DND-41 (cell line): ENCODE results near the gene MCCC2.

ENCODE experiments used
- ATAC-seq: fragments of 200-7000 bp; cut with Tn5 transposase; 3 replicates; pipeline ENCODE4 v1.9.1; 2021; ENCODE audit warnings: low read depth; ENCODE audit not compliant: insufficient read depth
- DNase-seq: peaks from one replicate; pipeline ENCODE4 v3.0.0-alpha.2; 2020
- H2AFZ ChIP-seq: 2 replicates; pipeline ENCODE4 v1.6.0; 2012; ENCODE audit warnings: low read depth, low read length
- H3K27ac ChIP-seq: 2 replicates; pipeline ENCODE4 v1.5.1; 2012; ENCODE audit warnings: low read length, inconsistent platforms
- H3K27me3 ChIP-seq: fragments of 200-600 bp; sonication (generic); 2 replicates; pipeline ENCODE4 v1.6.0; 2012; ENCODE audit warnings: low read length, mild to moderate bottlenecking, inconsistent platforms; ENCODE audit not compliant: insufficient read depth, poor library complexity
- H3K36me3 ChIP-seq: 2 replicates; pipeline ENCODE4 v1.5.1; 2012; ENCODE audit warnings: low read length, inconsistent platforms; ENCODE audit not compliant: insufficient read depth
- H3K4me1 ChIP-seq: 2 replicates; pipeline ENCODE4 v1.5.1; 2012; ENCODE audit warnings: mild to moderate bottlenecking, low read length; ENCODE audit not compliant: insufficient read depth
- H3K4me2 ChIP-seq: 2 replicates; pipeline ENCODE4 v1.6.0; 2012; ENCODE audit warnings: mild to moderate bottlenecking, moderate library complexity, low read length, inconsistent platforms; ENCODE audit not compliant: insufficient read depth
- H3K4me3 ChIP-seq, 2 experiments: fragments of 200-600 bp in 1 of 2; shearing (Covaris generic) in 1 of 2; 2 replicates each; pipeline ENCODE4 v1.5.1; 2012 to 2016; ENCODE audit warnings: inconsistent platforms in 2 of 2, low read length in 2 of 2, mild to moderate bottlenecking in 2 of 2, low read depth in 1 of 2, moderate library complexity in 1 of 2
- H3K79me2 ChIP-seq: 2 replicates; pipeline ENCODE4 v1.6.0; 2012; ENCODE audit warnings: low read length, inconsistent platforms; ENCODE audit not compliant: insufficient read depth
- H3K9ac ChIP-seq: 2 replicates; pipeline ENCODE4 v1.6.0; 2012; ENCODE audit warnings: low read depth, mild to moderate bottlenecking, inconsistent platforms, low read length, moderate library complexity
- H3K9me3 ChIP-seq: 2 replicates; pipeline ENCODE4 v1.5.1; 2012; ENCODE audit warnings: low read length, moderate library complexity, mild to moderate bottlenecking, inconsistent platforms; ENCODE audit not compliant: insufficient read depth, severe bottlenecking
- H4K20me1 ChIP-seq: 2 replicates; pipeline ENCODE4 v1.6.0; 2012; ENCODE audit warnings: low read length; ENCODE audit not compliant: insufficient read depth
- EZH2 ChIP-seq: IDR thresholded peaks from 3 replicates; pipeline ENCODE4 v1.6.1; 2012; ENCODE audit warnings: borderline replicate concordance, low read depth, mild to moderate bottlenecking, moderate library complexity, low read length, inconsistent platforms; ENCODE audit not compliant: severe bottlenecking
- TF ChIP-seq, protein P1 (sequence below): IDR thresholded peaks from 2 replicates; pipeline ENCODE4 v1.5.1; 2012; ENCODE audit warnings: borderline replicate concordance, low read length, moderate library complexity, mild to moderate bottlenecking; ENCODE audit not compliant: poor library complexity, severe bottlenecking; ENCODE audit errors: extremely low read depth

Gene MCCC2

DNA sequence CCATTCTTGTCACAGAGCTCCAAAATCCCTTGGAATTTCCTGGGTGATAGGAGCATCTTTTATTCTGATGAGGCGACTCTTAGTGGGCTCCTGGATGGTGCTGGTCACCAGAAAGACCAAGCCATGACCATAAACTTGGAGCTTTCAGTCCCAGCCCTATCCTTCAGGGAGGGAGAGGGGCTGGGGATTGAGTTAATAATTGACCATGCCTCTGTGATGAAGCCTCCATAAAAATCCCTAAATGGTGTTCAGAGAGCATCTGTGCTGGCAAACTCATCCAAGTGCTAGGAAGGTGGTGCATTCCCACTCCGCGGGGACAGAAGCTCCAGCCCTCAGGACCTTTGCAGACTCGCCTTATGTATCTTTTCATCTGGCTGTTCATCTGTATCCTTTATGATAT lies 28.7 kb downstream of the MCCC2 start:
- Histone ChIP-seq H3K4me3 (no peak overlapping the region), H3K27ac (no peak overlapping the region), H3K4me2 (no peak overlapping the region), H4K20me1 (no peaks in the 10 kb centered on the region), H3K79me2 (no peaks in the 10 kb centered on the region; the same call in 1 of the 2 replicates), H3K9me3 (no peaks in the 10 kb centered on the region), H2AFZ (no peak overlapping the region), H3K36me3 (peaks cover 56% of the 10 kb centered on the region), H3K4me1 (no peaks in the 10 kb centered on the region), H3K27me3 (no peaks in the 10 kb centered on the region), H3K9ac (no peak overlapping the region)
- DNase-seq (no peak), ATAC-seq (no peak)
- TF ChIP-seq, protein P1, sequence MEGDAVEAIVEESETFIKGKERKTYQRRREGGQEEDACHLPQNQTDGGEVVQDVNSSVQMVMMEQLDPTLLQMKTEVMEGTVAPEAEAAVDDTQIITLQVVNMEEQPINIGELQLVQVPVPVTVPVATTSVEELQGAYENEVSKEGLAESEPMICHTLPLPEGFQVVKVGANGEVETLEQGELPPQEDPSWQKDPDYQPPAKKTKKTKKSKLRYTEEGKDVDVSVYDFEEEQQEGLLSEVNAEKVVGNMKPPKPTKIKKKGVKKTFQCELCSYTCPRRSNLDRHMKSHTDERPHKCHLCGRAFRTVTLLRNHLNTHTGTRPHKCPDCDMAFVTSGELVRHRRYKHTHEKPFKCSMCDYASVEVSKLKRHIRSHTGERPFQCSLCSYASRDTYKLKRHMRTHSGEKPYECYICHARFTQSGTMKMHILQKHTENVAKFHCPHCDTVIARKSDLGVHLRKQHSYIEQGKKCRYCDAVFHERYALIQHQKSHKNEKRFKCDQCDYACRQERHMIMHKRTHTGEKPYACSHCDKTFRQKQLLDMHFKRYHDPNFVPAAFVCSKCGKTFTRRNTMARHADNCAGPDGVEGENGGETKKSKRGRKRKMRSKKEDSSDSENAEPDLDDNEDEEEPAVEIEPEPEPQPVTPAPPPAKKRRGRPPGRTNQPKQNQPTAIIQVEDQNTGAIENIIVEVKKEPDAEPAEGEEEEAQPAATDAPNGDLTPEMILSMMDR: no peak
- no peak for TF ChIP-seq EZH2

DNA sequence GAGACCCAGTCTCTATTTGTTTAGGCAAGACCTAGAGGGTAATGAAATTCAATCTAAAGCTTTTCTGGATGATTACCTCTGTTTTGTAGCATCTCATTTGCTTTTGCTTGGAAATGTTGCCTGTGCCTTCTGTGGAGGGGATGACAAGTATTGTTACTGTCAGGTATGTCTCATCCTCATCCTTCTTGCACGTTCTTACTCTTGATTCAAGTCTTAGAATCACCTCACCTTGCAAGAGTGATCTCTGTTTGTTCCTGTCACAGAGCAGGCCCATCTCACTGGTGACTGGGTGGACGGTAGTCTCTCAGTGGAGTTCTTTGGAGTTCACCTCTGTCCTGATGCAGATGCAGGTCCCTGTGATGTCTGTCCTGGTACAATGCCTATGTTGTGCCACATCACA lies 33.5 kb downstream of the MCCC2 start:
- TF ChIP-seq, protein P1: no peak
- TF ChIP-seq EZH2: no peak
- no peak overlapping the region for H3K27ac ChIP-seq
- no peak overlapping the region for H2AFZ ChIP-seq
- no peaks in the 10 kb centered on the region; the same call in 1 of the 2 replicates for H3K79me2 ChIP-seq
- peaks cover 50% of the 10 kb centered on the region for H3K36me3 ChIP-seq
- no peak overlapping the region for H3K4me3 ChIP-seq
- peaks cover 4% of the 10 kb centered on the region; the same call in 1 of the 2 replicates for H4K20me1 ChIP-seq
- DNase-seq (no peak), ATAC-seq (no peak)
- no peaks in the 10 kb centered on the region for H3K27me3 ChIP-seq
- no peaks in the 10 kb centered on the region for H3K4me1 ChIP-seq
- H3K9me3 ChIP-seq: no peaks in the 10 kb centered on the region
- no peak overlapping the region for H3K4me2 ChIP-seq
- H3K9ac ChIP-seq: no peak overlapping the region

DNA sequence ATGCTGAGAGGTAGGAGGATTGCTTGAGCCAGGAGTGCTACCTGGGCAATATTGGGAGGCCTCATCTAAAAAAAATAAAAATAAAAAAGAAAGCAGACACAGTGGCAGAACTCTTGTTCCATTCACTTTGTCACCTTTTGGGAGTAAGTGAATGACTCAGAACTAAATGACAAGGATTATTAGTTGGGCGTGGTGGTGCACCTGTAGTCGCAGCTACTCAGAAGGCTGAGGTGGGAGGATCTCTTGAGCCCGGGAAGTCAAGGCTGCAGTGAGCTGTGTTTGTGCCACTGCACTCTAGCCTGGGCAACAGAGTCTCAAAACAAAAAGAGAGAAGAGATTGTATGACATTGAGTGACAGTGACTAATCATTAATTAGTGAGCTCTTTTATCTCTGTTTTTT lies 34.1 kb downstream of the MCCC2 start:
- Histone ChIP-seq H3K4me3 (no peak overlapping the region), H4K20me1 (peaks cover 4% of the 10 kb centered on the region; the same call in 1 of the 2 replicates), H3K9ac (no peak overlapping the region), H3K27ac (no peak overlapping the region), H3K4me1 (no peaks in the 10 kb centered on the region), H3K36me3 (peaks cover 44% of the 10 kb centered on the region), H3K79me2 (no peaks in the 10 kb centered on the region; the same call in 1 of the 2 replicates), H3K27me3 (no peaks in the 10 kb centered on the region), H3K4me2 (no peak overlapping the region), H2AFZ (no peak overlapping the region), H3K9me3 (no peaks in the 10 kb centered on the region)
- DNase-seq (no peak), ATAC-seq (no peak)
- TF ChIP-seq EZH2: no peak
- TF ChIP-seq, protein P1: no peak

DNA sequence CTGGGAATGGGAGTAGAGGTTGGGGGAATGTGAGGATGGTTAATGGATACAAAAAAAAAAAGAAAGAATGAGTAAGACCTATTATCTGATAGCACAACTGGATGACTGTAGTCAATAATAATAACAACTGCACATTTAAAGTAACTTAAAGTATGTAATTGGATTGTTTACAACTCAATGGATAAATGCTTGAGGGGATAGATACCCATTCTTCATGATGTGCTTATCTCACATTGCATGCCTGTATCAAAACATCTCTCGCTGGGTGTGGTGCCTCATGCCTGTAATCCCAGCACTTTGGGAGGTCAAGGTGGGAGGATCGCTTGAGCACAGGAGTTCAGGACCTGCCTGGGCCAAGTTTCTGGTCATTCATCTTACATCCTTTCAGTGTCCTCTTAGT lies 34.6 kb downstream of the MCCC2 start:
- ATAC-seq: no peak

More for the DNA sequence above, 34.6 kb downstream of the MCCC2 start:
- TF ChIP-seq EZH2: no peak
- TF ChIP-seq, protein P1: no peak
- Histone ChIP-seq H3K36me3 (peaks cover 42% of the 10 kb centered on the region), H4K20me1 (peaks cover 4% of the 10 kb centered on the region; the same call in 1 of the 2 replicates), H3K4me1 (no peaks in the 10 kb centered on the region), H3K4me3 (no peak overlapping the region), H3K4me2 (no peak overlapping the region), H3K9ac (no peak overlapping the region), H3K27me3 (no peaks in the 10 kb centered on the region), H3K79me2 (no peaks in the 10 kb centered on the region; the same call in 1 of the 2 replicates), H2AFZ (no peak overlapping the region), H3K9me3 (no peaks in the 10 kb centered on the region), H3K27ac (no peak overlapping the region)
- no peak for DNase-seq
